K562 (cell line): ENCODE data around the gene IDI2. TPM values are rescaled to one million over a fixed set of nuclear protein-coding genes. Genes with fewer than 3 reads are reported as not detected.

Experiments
- ATF7 ChIP-seq: fragments of 450-650 bp; IDR thresholded peaks from 2 replicates; pipeline ENCODE4 v1.7.1; 2014; ENCODE audit warnings: mild to moderate bottlenecking, moderate library complexity
- FOXJ3 ChIP-seq: sonication (generic); formaldehyde crosslinking; IDR thresholded peaks from 2 replicates; pipeline ENCODE4 v1.4.0; 2020; ENCODE audit warnings: mild to moderate bottlenecking, missing genetic modification reagents
- HNRNPH1 ChIP-seq: fragments of 200-400 bp; formaldehyde crosslinking; optimal IDR thresholded peaks from 2 replicates; pipeline ENCODE3; 2017; ENCODE audit warnings: low read depth, mild to moderate bottlenecking, low read length, moderate library complexity
- JUND ChIP-seq, 2 experiments: IDR thresholded peaks; 2 replicates in 1 of 2; 3 replicates in 1 of 2; pipeline ENCODE4 v1.6.1; 2011; ENCODE audit warnings: borderline replicate concordance in 2 of 2, low read depth in 2 of 2, low read length in 2 of 2, improper control_type of control experiment in 1 of 2, missing biosample characterization in 1 of 2, missing genetic modification characterization in 1 of 2, missing genetic modification reagents in 1 of 2
- KAT7 ChIP-seq: sonication (generic); formaldehyde crosslinking; IDR thresholded peaks from 2 replicates; pipeline ENCODE4 v1.8.0; 2022; ENCODE audit warnings: missing genetic modification reagents, mild to moderate bottlenecking, borderline replicate concordance
- NR2F6 ChIP-seq: fragments of 450-650 bp; formaldehyde crosslinking; IDR thresholded peaks from 2 replicates; pipeline ENCODE4 v1.4.0; 2020; ENCODE audit warnings: mild to moderate bottlenecking
- PCBP2 ChIP-seq: fragments of 200-400 bp; formaldehyde crosslinking; IDR thresholded peaks from 2 replicates; pipeline ENCODE4 v1.6.1; 2018; ENCODE audit warnings: low read length, low read depth, mild to moderate bottlenecking, moderate library complexity; ENCODE audit not compliant: poor library complexity, severe bottlenecking
- PHF20 ChIP-seq: fragments of 450-650 bp; IDR thresholded peaks from 2 replicates; pipeline ENCODE4 v1.6.1; 2018; ENCODE audit not compliant: partially characterized antibody
- PML ChIP-seq: IDR thresholded peaks from 2 replicates; pipeline ENCODE4 v1.6.1; 2012; ENCODE audit warnings: low read length, inconsistent platforms
- RFX5 ChIP-seq: IDR thresholded peaks from 2 replicates; pipeline ENCODE4 v1.6.1; 2011; ENCODE audit warnings: low read depth, mild to moderate bottlenecking, improper control_type of control experiment, low read length
- SMAD3 ChIP-seq: fragments of 450-650 bp; formaldehyde crosslinking; conservative IDR thresholded peaks from 2 replicates; pipeline ENCODE4 v1.4.0; 2020; ENCODE audit warnings: mild to moderate bottlenecking
- SP2 ChIP-seq: IDR thresholded peaks from 2 replicates; pipeline ENCODE4 v1.6.1; 2011; ENCODE audit warnings: mild to moderate bottlenecking, low read depth, low read length, moderate library complexity; ENCODE audit not compliant: poor library complexity, severe bottlenecking; ENCODE audit errors: extremely low read depth
- UBTF ChIP-seq, 2 experiments: IDR thresholded peaks; 2 replicates each; pipeline ENCODE4 v1.6.1; 2012; ENCODE audit warnings: improper control_type of control experiment in 2 of 2, low read depth in 2 of 2, low read length in 2 of 2, borderline replicate concordance in 1 of 2
- ZNF644 ChIP-seq: fragments of 200-800 bp; sonication (Bioruptor generic); IDR thresholded peaks from 2 replicates; pipeline ENCODE4 v1.6.1; 2016; ENCODE audit warnings: low read depth, missing genetic modification characterization, missing compliant biosample characterization
- polyA plus RNA-seq, 8 experiments: library from polyadenylated mRNA; depleted of rRNA in 4 of 8; stranded (reverse) in 5 of 8; unstranded in 3 of 8; fragments of >200 nt; fragmentation: Nextera tagmentation in 2 of 8; fragmentation: Illumina TruSeq in 1 of 8; extraction: Ambion mirVana in 2 of 8; extraction: Trizol in 1 of 8; gene quantifications; 2 replicates each; pipeline versions ENCODE4 v1.2.1 to v1.2.3, GENCODE V29; 2011 to 2014; ENCODE audit warnings: inconsistent platforms in 1 of 8, missing spikeins in 1 of 8
- total RNA-seq, 7 experiments: library from RNA; depleted of rRNA in 6 of 7; stranded (reverse); fragments of >200 nt in 6 of 7; fragmentation: Illumina TruSeq in 2 of 7; extraction: Trizol in 2 of 7; gene quantifications; 2 replicates each; pipeline versions ENCODE4 v1.2.1 to v1.2.3, GENCODE V29; 2011 to 2021; ENCODE audit warnings: low replicate concordance in 1 of 7
- TF ChIP-seq, protein P1 (sequence below): fragments of 250-450 bp; sonication (Bioruptor Pico); IDR thresholded peaks from 2 replicates; pipeline ENCODE4 v1.5.0; 2020; ENCODE audit warnings: mild to moderate bottlenecking, borderline replicate concordance
- TF ChIP-seq, protein P2 (sequence below): fragments of 250-450 bp; sonication (Bioruptor Pico); IDR thresholded peaks from 2 replicates; pipeline ENCODE4 v1.4.0; 2020; ENCODE audit warnings: mild to moderate bottlenecking, moderate library complexity
- TF ChIP-seq, protein P3 (sequence below): fragments of 200-400 bp; formaldehyde crosslinking; IDR thresholded peaks from 2 replicates; pipeline ENCODE4 v1.6.1; 2017; ENCODE audit warnings: mild to moderate bottlenecking, low read depth, low read length, moderate library complexity

Gene IDI2
- total and polyA plus RNA-seq, 9 of the 15 experiments (the other 6 are each of a cell fraction or from before 2014, with no cell fraction given), result not detected

GRCh38 chr10:1056326-1057105 is 30.9 kb upstream of the IDI2 start, which contains the start of gene WDR37 (continued):
- TF ChIP-seq KAT7 (CRISPR knock-in tag), result peak; percentile 66; the same call in 1 of the 2 replicates
- TF ChIP-seq UBTF (IDR thresholded peaks at IDR 0.05; ENCODE audit: borderline replicate concordance in 1 of 2, low read depth in 2 of 2, low read length in 2 of 2), result peak; percentile 81 to 95; a peak in 3 of 4 replicates
- TF ChIP-seq, protein P1, sequence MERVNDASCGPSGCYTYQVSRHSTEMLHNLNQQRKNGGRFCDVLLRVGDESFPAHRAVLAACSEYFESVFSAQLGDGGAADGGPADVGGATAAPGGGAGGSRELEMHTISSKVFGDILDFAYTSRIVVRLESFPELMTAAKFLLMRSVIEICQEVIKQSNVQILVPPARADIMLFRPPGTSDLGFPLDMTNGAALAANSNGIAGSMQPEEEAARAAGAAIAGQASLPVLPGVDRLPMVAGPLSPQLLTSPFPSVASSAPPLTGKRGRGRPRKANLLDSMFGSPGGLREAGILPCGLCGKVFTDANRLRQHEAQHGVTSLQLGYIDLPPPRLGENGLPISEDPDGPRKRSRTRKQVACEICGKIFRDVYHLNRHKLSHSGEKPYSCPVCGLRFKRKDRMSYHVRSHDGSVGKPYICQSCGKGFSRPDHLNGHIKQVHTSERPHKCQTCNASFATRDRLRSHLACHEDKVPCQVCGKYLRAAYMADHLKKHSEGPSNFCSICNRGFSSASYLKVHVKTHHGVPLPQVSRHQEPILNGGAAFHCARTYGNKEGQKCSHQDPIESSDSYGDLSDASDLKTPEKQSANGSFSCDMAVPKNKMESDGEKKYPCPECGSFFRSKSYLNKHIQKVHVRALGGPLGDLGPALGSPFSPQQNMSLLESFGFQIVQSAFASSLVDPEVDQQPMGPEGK (CRISPR knock-in tag), result no peak
- no peak for TF ChIP-seq PML
- TF ChIP-seq SP2, result peak; percentile 55
- TF ChIP-seq HNRNPH1, result no peak
- no peak for TF ChIP-seq ZNF644 (tag)
- TF ChIP-seq, protein P2, sequence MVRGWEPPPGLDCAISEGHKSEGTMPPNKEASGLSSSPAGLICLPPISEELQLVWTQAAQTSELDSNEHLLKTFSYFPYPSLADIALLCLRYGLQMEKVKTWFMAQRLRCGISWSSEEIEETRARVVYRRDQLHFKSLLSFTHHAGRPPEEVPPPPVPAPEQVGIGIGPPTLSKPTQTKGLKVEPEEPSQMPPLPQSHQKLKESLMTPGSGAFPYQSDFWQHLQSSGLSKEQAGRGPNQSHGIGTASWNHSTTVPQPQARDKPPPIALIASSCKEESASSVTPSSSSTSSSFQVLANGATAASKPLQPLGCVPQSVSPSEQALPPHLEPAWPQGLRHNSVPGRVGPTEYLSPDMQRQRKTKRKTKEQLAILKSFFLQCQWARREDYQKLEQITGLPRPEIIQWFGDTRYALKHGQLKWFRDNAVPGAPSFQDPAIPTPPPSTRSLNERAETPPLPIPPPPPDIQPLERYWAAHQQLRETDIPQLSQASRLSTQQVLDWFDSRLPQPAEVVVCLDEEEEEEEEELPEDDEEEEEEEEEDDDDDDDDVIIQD (CRISPR knock-in tag), result no peak
- peak; percentile 70 for TF ChIP-seq PHF20
- peak; percentile 74; the same call in 1 of the 2 replicates for TF ChIP-seq ATF7
- no peak for TF ChIP-seq FOXJ3 (CRISPR knock-in tag)
- peak; percentile 70 for TF ChIP-seq JUND (IDR thresholded peaks at IDR 0.05; ENCODE audit: borderline replicate concordance, low read depth, low read length)
- peak; percentile 42; the same call in 1 of the 3 replicates for TF ChIP-seq JUND (tag; IDR thresholded peaks at IDR 0.05; ENCODE audit: borderline replicate concordance, low read depth, low read length)
- TF ChIP-seq RFX5, result no peak
- no peak for TF ChIP-seq PCBP2
- TF ChIP-seq, protein P3, sequence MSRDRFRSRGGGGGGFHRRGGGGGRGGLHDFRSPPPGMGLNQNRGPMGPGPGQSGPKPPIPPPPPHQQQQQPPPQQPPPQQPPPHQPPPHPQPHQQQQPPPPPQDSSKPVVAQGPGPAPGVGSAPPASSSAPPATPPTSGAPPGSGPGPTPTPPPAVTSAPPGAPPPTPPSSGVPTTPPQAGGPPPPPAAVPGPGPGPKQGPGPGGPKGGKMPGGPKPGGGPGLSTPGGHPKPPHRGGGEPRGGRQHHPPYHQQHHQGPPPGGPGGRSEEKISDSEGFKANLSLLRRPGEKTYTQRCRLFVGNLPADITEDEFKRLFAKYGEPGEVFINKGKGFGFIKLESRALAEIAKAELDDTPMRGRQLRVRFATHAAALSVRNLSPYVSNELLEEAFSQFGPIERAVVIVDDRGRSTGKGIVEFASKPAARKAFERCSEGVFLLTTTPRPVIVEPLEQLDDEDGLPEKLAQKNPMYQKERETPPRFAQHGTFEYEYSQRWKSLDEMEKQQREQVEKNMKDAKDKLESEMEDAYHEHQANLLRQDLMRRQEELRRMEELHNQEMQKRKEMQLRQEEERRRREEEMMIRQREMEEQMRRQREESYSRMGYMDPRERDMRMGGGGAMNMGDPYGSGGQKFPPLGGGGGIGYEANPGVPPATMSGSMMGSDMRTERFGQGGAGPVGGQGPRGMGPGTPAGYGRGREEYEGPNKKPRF, result no peak
- no peak for TF ChIP-seq SMAD3 (CRISPR knock-in tag)
- no peak for TF ChIP-seq NR2F6 (CRISPR knock-in tag)
